Stimulated activated CD8-positive, alpha-beta memory T cell treated with anti-CD3 and anti-CD28 coated beads, Interleukin-4, amount 100 ng/mL, for 4 hours (primary cell): Measurements from ENCODE around the gene MOAP1.
"Not testable (repeated sequence)": the region's sequence is repeated elsewhere in the genome, so short reads cannot be mapped to it uniquely, and the experiment has no call there.

Experiments
- DNase-seq, 2 donors: peaks; one replicate each; pipeline ENCODE4 v3.0.0-alpha.2; 2020; ENCODE audit warnings: low read depth in 2 of 2, low spot score in 1 of 2

The MOAP1 gene

DNA sequence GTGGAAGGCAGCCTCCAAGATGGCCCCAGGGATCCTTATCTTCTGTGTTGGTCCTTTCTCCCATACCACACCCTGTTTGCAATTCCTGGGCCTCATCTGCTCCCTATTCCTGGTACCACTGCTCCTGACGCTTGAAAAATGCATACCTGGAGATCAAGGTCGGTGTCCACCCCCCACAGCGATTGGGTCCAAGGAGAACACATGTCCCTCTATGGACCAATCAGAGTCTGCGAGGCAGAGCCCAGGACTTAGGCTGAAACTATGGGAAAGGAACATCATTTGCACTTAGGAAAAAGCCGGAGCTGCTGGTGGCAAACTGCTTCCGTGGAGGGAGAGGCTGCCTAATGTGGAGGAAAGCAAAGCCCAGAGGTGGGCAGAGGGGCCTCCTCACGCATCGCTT is 35.7 kb downstream of the MOAP1 start:
- DNase-seq: no peak

DNA sequence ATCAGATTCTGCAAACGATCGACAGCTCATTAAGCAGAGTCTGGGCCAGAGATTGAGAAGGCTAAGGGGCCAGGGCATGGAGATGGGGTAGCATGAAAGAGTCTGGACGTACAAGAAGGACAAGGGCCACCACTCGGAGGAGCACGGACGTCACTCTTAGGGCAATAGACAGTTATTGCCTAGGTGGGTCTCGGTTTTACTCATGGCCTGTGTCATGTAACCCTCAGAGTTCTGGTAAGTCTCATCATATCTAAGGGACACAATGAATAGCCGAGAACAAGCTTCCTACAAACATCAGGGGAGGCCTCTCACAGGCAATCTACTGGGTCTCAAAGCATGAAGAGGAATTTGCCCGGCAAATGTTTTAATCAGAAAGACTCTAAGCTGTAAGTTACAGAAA is 38.6 kb downstream of the MOAP1 start:
- no peak for DNase-seq

DNA sequence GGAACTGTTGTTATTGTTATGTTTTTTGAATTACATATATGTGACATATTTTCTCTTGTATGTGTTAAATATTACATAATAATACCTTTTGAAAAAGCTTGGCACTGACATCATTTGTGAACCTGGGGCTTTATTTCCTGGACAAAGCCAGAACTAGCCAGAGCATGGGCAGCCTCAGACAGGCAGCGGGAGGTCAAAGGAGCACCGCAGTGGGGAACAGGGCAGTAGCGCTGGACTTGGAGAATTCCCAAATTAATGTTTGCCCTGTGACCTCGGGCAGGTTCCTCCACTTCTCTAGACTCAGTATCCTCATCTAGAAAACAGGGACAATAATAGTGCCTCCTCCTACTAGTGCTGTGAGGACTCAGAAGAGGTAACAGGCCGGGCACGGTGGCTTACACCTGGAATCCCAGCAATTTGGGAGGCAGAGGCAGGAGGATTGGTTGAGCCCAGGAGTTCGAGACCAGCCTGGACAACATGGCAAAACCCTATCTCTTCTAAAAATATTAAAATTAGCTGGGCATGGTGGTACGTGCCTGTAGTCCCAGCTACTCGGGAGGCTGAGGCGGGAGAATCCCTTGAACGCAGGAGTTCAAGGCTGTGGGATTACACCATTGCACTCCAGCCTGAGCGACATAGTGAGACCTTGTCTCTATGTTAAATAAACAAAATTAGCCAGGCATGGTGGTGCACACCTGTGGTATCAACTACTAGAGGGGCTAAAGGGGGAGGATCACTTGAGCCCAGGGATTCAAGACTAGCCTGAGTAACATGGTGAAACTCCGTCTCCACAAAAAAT is 41.6 kb downstream of the MOAP1 start:
- DNase-seq: no peak

DNA sequence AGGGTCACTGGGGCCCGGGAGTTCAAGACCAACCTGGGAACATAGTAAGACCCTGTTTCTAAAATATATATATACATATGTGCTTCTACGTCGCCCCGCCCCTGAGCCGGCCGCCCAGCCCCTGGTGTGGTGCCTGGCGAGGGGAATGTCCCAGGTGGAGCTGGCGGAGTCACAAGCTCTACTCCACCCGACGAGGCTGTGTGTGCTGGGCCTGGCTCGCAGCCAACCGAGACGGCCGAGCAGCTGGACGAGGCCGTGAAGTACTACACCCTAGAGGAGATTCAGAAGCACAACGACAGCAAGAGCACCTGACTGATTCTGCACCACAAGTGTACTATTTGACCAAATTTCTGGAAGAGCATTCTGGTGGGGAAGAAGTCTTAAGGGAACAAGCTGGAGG is 46.8 kb downstream of the MOAP1 start:
- DNase-seq: no peak

DNA sequence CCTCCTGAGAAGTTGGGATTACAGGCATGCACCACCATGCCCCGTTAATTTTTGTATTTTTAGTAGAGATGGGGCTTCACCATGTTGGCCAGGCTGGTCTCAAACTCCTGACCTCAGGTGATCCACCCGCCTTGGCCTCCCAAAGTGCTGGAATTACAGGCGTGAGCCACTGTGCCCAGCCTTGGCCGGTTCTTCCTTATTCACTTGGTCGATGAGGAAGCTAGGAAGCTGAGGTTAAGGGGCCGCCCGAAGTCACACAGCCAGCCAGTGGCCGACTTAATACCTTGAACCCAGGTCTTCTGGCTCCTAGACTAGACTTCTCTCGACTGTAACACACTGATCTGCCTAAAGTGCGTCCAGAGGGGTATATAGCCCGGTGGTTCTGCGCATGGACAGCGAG is 48.2 kb downstream of the MOAP1 start:
- DNase-seq: not testable (repeated sequence)

DNA sequence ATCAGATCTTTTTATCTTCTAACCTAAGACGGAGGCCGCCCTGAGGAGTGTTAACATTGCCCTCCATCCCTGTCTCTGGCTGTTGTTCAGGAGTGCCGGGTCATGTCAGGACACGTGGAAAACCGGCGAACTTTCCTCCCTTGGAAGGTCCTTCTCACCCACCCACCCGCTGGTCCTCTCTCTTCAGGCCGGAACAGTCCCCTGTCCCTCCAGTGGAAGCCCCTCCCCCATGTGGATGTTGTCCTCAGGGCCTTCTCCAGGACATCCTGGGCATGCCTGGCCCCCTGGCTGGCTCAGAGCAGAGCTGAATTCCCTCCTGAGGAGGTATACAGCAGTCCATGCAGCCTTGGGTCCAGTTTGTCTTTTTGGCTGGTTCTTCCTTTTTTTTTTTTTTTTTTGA is 48.7 kb downstream of the MOAP1 start:
- no peak for DNase-seq

DNA sequence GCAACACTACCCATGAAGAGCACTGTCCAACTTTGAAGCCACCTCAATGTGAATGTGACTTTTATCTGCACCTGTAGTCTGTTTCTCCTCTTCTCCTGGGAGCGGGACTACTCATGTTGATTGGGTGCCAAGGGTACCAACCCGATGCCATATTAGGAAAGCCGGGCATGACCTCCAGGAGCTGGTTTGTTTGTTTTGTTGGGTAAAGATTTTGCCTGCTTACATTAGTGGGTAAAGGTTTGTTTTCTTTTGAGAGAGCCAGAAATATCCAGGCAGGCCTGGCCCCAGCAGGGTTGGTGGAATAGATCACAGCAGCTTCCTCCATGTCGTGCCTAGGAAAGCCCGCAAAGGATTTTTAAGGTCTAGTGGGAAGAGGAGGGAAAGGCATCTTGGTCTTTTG is 49.3 kb downstream of the MOAP1 start:
- DNase-seq: no peak

DNA sequence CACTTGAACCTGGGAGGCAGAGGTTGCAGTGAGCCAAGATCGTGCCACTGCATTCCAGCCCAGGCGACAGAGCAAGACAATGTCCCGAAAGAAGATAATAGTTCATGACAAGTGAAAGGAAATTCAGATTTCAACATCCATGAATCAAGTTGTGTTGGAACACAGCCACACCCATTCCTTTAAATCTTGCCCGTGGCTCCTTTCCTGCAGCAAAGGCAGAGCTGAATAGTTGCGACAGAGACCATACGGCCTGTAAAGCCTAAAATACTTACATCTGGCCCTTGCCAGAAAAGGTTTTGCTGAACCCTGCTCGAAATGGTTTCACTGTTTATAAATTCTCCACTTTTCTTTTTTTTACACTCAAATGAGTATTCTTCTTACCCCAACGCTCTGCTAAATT is 51.2 kb downstream of the MOAP1 start:
- no peak for DNase-seq

DNA sequence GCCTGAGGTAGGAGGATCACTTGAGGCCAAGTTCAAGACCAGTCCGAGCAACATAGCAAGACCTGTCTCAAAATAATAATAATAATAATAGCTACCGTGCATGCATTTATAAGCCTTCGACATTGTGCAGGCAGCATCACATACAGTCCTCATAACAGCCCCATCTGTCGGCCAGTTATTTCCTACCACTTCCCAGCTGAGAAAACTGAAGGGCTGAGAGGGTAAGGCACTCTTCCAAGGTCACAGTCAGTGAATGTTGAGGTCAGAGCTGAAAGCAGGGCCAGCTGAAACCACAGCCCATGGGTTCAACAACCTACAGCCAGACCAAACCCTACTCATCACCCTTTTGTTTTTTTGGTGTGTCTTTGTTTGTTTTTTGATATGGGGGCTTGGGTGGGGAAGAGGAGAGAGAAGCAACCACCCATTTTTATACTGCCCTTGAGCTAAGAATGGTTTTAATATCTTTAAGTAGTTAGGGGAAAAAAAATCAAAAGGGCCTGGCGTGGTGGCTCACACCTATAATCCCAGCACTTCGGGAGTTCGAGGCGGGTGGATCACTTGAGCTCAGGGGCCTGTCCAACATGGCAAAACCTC is 52.1 kb downstream of the MOAP1 start:
- no peak for DNase-seq
